Effector CD4-positive, alpha-beta T cell (primary cell): ENCODE measurements around the gene RPS16.
A peak's percentile ranks its signal among the peaks of the same experiment; 100 is the strongest.
"Not testable (repeated sequence)": the region's sequence is repeated elsewhere in the genome, so short reads cannot be mapped to it uniquely, and the experiment has no call there.

Experiments
- DNase-seq: peaks from one replicate; pipeline ENCODE4 v3.0.0-alpha.2; 2020
- total RNA-seq: gene quantifications from one replicate; lab custom pipeline; 2026; lab: John Stamatoyannopoulos, UW

RPS16 gene
- total RNA-seq: 398 reads per million, percentile 97 among the genes with 10 or more reads in this experiment

GRCh38 chr19:39435499-39436349, at the start of gene RPS16:
RPS16 (minus strand) TSS chr19:39435949; CDS start chr19:39435895, 54 bp downstream.
- DNase-seq: peak; percentile 97

- DNase-seq: no peak
These were observed 47.4 kb upstream of the RPS16 start for GRCh38 chr19:39483141-39483540.

DNA sequence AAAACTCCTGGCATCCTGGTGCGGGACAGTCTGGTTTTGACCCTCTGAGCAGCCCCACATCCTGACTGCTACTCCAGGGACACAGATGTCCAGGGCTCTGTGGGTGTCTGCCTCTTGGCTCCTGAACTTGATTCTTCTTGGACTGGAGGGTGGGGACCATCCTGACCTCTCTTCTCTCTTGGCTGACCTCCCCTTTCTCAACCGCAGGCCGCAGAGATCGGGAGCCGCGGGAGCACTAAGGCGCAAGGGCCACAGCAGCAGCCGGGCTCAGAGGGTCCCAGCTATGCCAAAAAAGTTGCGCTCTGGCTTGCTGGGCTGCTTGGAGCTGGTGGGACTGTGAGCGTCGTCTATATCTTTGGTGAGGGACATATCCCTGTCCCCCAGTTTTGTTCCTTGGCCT, 45.9 kb upstream of the RPS16 start:
- DNase-seq: no peak

GRCh38 chr19:39481229-39481545, 45.4 kb upstream of the RPS16 start:
- DNase-seq: no peak

- DNase-seq: peak; percentile 97
These were observed 44.8 kb upstream of the RPS16 start, which contains the start of gene TIMM50 for GRCh38 chr19:39480337-39481228. TIMM50 (plus strand) TSS chr19:39480838; CDS start chr19:39480854, 16 bp downstream.

DNA sequence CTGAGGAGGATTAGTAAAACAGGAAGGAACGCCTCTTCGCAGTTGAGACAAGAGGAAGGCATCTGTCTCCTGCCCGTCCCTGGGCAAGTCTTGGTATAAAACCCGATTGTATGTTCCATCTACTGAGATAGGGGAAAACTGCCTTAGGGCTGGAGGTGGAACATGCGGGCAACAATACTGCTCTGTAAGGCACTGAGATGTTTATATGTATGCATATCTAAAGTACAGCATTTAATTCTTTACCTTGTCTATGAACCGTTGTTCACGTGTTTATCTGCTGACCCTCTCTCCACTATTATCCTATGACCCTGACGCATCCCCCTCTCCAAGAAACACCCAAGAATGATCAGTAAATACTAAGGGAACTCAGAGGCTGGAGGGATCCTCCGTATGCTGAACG, 44.2 kb upstream of the RPS16 start:
- DNase-seq: no peak

- not testable (repeated sequence) for DNase-seq
These were observed 43.6 kb upstream of the RPS16 start for GRCh38 chr19:39479319-39479801.

- DNase-seq: no peak
These were observed 40.0 kb upstream of the RPS16 start for GRCh38 chr19:39475748-39476147.

DNA sequence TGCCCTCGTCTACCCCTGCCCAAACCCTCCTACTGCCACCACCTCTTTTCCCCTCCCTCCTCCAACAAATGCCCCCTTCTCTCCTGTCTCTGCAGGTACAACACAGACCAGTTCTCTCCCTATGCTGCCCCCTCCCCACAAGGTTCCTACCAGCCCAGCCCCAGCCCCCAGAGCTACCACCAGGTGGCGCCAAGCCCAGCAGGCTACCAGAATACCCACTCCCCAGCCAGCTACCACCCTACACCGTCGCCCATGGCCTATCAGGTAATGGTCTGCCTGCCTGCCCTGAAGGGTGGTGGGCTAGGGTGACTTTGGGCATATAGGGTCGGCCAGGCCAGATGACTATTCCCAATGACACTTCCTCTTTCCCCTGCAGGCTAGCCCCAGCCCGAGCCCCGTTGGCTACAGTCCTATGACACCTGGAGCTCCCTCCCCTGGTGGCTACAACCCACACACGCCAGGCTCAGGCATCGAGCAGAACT, 38.4 kb upstream of the RPS16 start:
- DNase-seq: peak; percentile 71

DNA sequence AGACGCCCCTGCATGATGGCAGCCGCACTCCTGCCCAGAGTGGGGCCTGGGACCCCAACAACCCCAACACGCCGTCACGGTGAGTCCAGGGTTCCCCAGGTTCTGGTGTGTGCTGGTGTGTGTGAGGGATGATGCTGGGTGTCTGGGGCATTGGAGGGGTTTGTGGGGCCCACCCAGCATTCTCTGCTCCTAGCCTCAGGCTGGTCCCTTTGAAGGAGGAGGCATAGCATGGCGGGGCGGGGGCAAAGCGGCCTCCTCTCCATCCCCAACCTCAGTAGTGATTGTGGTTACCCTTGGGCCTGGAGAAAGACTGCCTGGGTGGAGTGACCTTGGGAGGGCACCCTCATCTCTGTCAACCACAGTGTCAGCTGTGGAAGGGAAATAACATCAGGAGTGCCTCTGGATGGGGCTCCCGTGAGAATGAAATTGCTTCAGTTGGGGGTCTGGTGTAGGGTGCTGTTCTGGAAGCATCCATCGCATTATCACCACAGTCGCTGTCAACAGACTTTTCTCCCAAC, 37.8 kb upstream of the RPS16 start:
- DNase-seq: no peak

DNA sequence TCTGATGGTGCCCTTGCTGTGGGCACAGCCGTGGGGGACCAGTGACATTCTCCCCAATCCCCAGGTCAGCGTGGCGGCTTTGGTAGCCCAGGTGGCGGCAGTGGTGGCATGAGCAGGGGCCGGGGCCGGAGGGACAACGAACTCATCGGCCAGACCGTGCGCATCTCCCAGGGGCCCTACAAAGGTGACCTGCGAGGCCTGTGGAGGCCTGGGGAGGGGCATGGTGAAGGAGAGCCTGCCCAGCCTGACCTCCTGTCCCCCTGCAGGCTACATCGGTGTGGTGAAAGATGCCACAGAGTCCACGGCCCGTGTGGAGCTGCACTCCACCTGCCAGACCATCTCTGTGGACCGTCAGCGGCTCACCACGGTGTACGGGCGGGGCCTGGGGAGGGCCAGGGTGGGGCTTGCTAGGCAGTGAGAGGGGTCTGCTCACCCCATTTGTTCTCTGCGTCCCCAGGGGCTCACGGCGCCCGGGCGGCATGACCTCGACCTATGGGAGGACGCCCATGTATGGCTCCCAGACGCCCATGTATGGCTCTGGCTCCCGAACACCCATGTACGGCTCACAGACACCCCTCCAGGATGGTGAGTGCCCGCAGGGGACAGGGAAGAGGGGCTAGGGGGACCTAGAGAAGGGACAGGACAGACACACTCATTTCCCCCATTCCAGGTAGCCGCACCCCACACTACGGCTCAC, 37.1 kb upstream of the RPS16 start:
- DNase-seq: no peak

DNA sequence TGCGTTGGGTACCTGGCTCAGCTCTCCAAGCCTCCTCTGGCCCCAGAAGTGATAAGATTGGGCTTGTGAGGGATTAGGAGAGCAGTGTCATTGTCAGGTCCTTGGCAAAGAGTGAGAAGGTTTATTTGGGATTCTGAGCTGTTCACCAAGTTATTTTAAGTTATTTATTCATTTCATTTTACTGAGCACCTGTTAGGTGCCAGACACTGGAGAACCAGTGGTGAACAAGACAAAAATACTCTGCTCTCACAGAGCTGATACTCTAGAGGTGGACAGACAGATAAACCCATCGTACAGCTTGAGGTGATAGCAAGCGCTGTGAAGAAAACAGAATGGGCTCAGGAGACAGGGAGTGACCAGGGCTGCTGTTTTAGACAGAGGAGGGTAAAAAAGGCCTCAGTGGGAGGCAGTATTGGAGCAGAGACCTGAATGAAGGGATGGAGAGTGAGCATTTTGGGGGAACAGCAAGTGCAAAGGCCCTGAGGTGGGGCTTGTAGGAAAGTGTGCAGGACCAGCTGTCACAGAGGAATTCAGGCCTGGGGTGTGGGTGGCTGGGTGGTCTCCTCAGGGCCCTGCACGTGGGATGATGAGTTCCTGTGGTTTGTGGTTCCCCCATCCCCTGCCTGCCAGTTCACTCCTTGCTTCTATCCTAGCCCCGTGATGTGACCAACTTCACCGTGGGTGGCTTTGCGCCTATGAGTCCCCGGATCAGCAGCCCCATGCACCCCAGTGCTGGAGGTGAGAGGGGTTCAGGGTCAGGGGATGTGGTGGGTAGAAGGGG, 36.2 kb upstream of the RPS16 start:
- DNase-seq: no peak

GRCh38 chr19:39470724-39471339, 35.1 kb upstream of the RPS16 start:
- DNase-seq: no peak

GRCh38 chr19:39469567-39469966, 33.8 kb upstream of the RPS16 start:
- DNase-seq: no peak

DNA sequence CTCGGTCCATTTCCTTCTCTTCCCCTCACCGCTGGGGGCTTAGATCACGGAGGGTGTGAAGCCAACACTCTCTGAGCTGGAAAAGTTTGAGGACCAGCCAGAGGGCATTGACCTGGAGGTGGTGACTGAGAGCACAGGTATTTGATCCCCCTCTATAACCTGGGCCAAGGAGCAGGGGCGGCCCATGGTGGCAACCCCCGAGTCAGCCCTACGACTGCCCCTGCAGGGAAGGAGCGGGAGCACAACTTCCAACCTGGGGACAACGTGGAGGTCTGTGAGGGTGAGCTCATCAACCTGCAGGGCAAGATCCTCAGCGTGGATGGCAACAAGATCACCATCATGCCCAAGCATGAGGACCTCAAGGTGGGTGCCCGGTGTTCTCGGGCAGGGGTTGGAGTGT, 33.3 kb upstream of the RPS16 start:
- no peak for DNase-seq

- no peak for DNase-seq
These were observed 32.2 kb upstream of the RPS16 start for GRCh38 chr19:39467941-39468340.

- DNase-seq: no peak
These were observed 30.4 kb upstream of the RPS16 start for GRCh38 chr19:39465956-39466747.

- DNase-seq: no peak
These were observed 27.7 kb upstream of the RPS16 start for GRCh38 chr19:39463403-39463802.

GRCh38 chr19:39451257-39451656, 15.5 kb upstream of the RPS16 start:
- not testable (repeated sequence) for DNase-seq

GRCh38 chr19:39449116-39449797, 13.5 kb upstream of the RPS16 start:
- DNase-seq: no peak
